MM.1S (cell line): ENCODE data around the gene MPDU1.

Experiments used
- CTCF ChIP-seq: fragments of 300-600 bp; sonication (generic); IDR thresholded peaks from 2 replicates; pipeline ENCODE4 v1.5.1; 2016; ENCODE audit warnings: antibody characterized with exemption, low read length, mixed read lengths
- EZH2 ChIP-seq: fragments of 300-600 bp; sonication (generic); optimal IDR thresholded peaks from 2 replicates; pipeline ENCODE3; 2017; ENCODE audit warnings: low read depth, mild to moderate bottlenecking, antibody characterized with exemption, low read length, mixed read lengths
- EZH2phosphoT487 ChIP-seq: fragments of 300-600 bp; sonication (generic); IDR thresholded peaks from 2 replicates; pipeline ENCODE4 v1.6.1; 2018; ENCODE audit warnings: antibody characterized with exemption, low read length

- TF ChIP-seq CTCF (peak; percentile 81), EZH2phosphoT487 (no peak), EZH2 (no peak)
Observed at GRCh38 chr17:7560172-7561027, 23.3 kb upstream of the MPDU1 start.
